HG02970 (cell line): Measurements from ENCODE around the gene DSCAM.

ENCODE experiments used
- ATAC-seq: cut with Tn5 transposase; IDR thresholded peaks from one replicate; pipeline ENCODE4 v1.9.1; 2021; ENCODE audit warnings: mild to moderate bottlenecking, moderate library complexity, moderate number of reproducible peaks; ENCODE audit not compliant: unreplicated experiment, low FRiP score

The DSCAM gene

GRCh38 chr21:40563900-40564299 lies 283.1 kb downstream of the DSCAM start:
- ATAC-seq = no peak

DNA sequence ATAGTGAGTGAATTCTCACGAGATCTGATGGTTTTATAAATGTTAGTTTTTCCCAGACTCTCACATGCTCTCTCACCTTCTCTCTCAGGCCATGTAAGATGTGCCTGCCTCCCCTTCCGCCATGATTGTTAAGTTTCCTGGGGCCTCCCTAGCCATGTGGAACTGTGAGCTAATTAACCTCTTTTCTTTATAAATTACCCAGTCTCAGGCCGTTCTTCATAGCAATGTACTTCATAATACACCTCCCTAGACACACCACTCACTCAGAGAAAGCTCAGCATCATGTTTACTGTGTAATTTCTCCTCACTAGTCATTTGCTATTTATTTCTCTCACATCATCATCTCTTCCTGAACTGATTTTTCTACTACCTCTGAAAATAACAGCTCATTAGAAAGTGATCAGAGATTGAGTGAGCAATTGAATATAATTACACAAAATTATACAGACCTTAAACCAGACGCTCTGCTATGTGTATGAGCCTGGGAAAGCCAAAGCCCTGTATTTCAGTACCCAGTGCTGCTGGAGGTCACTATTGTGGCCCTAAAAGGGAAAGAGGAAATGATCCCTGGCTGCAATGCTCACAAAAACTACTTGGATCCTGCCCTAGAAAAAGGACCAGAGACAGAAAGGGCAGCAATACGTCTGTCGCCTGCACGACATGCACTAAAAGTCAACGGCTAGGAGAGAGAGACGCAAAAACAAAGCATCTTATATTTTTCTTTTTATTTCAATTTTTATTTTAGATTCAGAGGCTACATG lies 284.5 kb downstream of the DSCAM start:
- ATAC-seq = no peak

DNA sequence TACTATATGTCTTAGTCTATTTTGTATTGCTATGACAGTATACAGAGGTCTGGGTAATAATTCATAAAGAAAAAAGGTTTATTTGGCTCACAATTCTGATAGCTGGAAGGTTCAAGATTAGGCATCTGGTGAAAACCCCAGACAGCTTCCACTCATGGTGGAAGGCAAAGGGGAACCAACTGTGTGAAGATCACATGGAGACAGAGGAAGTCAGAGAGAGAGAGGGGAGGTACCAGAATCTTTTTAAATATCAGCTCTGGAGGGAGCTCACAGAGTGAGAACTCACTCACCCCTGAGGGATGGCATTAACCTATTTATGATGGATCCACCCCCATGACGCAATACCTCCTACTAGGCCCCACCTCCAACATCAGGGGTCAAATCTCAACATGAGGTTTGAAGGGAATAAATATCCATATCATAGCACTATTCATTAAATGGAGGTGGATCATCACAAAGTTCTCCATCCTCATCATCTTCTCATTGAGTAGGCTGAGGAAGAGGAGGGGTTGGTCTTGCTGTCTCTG lies 290.5 kb downstream of the DSCAM start:
- no peak for ATAC-seq

- ATAC-seq = no peak
Observed at GRCh38 chr21:40555021-40555528, 291.9 kb downstream of the DSCAM start.

- ATAC-seq = no peak
Observed at GRCh38 chr21:40553781-40554180, 293.2 kb downstream of the DSCAM start.

GRCh38 chr21:40547906-40548513 lies 298.9 kb downstream of the DSCAM start:
- no peak for ATAC-seq

GRCh38 chr21:40546647-40547046 lies 300.3 kb downstream of the DSCAM start:
- no peak for ATAC-seq

DNA sequence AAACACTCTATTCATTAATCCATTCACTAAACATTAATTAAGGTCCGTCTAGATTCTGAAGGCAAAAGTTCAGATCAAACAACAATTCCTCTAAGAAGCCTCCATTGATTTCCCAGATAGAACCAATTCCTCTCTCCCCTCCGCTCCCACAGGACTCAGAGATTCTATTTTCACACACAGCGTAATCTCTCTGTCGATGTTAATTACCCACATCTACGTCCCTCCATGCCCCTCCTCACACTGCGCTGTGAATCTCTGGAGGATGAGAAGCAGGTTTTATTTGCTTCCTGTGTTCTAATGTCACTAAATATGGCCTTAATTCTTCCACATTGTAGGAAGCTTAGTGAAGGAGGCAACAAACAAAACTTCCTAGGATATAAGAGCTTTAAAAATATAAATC lies 306.7 kb downstream of the DSCAM start:
- no peak for ATAC-seq

GRCh38 chr21:40534886-40535285 lies 312.1 kb downstream of the DSCAM start:
- no peak for ATAC-seq

DNA sequence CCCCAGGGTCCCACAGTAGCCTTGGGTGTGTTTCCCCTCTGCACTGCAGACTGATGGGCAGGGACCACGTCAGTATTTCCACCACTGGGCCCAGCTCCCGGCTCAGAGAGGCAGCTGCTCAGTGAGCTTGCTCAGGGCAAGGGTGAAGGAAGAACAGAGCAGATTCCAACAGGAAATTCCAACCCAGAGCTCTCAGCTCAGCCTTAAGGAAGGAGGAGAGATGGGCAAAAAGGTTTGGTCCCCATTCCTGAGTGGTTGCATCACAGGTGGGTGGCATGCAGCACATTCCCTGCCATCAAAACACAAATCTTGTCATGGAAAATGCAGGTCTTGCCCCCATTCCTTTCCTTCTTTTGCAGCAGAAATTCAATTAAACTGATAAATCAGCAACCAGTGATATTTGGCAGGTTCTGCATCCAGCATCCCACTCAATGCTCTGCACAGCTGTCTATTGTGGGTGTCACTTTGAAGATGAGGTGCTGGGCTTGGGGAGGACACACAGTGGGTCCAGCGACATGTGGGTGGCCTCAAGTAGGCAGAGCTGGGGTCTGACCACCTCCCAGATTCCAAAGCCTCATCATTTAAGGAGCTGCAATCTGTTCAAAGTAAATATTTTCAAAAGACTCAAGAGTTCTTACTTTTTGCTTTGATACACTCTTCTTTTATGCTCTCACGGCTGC lies 315.4 kb downstream of the DSCAM start:
- ATAC-seq = no peak

- no peak for ATAC-seq
Observed at GRCh38 chr21:40531016-40531415, 315.9 kb downstream of the DSCAM start.

GRCh38 chr21:40517646-40518045 lies 329.3 kb downstream of the DSCAM start:
- ATAC-seq = no peak

DNA sequence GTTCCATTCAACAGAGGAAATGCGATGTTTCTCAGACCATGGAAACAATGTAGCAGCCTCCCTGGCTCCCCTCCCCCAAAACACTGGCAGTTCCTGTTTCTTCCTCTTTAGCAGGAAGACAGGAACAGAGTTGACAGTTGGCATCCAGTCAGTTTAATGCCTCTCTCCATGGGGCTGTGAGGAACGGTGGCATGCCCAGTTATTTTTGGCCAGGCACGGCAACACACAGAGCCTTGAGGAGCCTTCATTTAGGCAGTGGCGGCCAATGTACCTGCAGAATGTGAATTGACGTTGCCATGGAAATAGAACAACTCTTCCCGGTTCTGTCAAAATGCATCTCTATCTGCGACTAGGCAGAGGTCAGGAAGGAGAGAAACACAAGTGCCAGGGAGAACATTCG lies 330.6 kb downstream of the DSCAM start:
- ATAC-seq = no peak

- ATAC-seq = no peak
Observed at GRCh38 chr21:40512590-40512989, 334.4 kb downstream of the DSCAM start.

GRCh38 chr21:40507978-40508377 lies 339.0 kb downstream of the DSCAM start:
- no peak for ATAC-seq

DNA sequence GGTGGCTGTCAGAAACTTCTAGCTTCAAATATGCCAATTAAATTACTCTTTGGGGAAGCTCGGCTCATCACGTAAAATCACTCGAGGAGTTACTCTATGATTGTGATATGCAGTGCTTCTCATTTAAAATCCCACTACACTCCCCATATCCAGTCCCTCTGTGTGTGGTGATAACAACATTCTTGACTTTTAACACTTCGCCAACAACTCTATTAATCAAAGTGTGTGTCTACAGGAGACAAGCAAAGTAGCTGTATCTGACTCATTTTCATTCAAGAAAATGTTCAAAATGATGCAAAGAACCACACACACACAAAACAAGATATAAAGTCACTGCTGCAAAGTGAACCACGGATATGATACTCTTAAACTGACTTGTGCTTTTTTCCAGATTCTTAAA lies 341.3 kb downstream of the DSCAM start:
- no peak for ATAC-seq

- ATAC-seq = no peak
Observed at GRCh38 chr21:40505244-40505643, 341.7 kb downstream of the DSCAM start.

GRCh38 chr21:40504825-40505224 lies 342.1 kb downstream of the DSCAM start:
- no peak for ATAC-seq

DNA sequence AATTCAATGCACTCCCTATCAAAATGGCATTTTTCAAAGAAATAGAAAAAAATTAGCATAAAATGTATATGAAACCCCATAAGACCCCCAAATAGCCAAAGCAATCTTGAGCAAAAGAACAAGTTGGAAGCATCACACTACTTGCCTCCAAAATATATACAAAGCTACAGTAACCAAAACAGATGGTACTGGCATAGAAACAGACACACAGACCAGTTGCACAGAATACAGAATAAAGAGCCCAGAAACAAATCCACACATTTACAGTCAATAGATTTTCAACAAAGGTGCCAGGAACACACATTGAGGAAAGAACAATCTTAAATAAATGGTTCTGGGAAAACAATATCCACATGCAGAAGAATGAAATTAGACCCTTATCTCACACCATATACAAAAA lies 350.8 kb downstream of the DSCAM start:
- ATAC-seq = no peak

DNA sequence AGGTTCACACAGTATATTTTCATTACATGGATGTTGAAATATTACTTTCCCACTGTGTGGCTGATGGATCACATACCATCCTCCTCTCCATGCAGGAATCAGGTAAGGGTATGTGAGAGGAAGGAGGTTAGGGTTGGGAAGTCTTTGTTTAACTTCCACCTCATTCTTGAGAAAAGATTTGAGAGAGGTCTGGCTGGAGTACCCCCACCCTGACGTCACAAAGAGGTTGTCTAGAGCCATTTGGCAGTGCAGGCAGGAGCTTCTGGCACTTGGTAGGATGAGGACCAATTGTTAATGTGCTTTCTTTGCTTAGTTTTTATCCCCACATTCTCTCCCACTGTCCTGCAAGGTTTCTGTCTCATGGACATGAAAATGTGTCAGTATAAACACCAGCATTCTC lies 356.6 kb downstream of the DSCAM start:
- no peak for ATAC-seq

DNA sequence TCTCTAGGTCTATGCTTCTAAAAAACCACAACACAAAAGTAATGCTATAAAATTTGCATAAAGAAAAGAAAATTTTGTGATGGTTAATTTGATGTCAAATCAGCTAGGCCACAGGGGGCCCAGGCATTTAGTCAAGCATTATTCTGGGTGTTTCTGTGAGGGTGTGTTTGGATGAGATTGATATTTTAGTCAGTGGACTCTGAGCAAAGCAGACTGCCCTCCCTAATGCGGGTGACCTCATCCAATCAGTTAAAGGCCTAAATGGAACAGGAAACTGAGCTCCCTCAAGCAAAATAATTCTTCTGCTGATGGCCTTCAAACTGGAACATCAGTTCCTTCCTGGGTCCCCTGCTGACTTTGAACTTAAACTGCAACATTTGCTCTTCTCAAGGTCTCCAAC lies 358.0 kb downstream of the DSCAM start:
- no peak for ATAC-seq
